ENCODE results near the gene GTF2F1.
"Not testable (repeated sequence)": the region's sequence is repeated elsewhere in the genome, so short reads cannot be mapped to it uniquely, and the experiment has no call there.

Gene GTF2F1

DNA sequence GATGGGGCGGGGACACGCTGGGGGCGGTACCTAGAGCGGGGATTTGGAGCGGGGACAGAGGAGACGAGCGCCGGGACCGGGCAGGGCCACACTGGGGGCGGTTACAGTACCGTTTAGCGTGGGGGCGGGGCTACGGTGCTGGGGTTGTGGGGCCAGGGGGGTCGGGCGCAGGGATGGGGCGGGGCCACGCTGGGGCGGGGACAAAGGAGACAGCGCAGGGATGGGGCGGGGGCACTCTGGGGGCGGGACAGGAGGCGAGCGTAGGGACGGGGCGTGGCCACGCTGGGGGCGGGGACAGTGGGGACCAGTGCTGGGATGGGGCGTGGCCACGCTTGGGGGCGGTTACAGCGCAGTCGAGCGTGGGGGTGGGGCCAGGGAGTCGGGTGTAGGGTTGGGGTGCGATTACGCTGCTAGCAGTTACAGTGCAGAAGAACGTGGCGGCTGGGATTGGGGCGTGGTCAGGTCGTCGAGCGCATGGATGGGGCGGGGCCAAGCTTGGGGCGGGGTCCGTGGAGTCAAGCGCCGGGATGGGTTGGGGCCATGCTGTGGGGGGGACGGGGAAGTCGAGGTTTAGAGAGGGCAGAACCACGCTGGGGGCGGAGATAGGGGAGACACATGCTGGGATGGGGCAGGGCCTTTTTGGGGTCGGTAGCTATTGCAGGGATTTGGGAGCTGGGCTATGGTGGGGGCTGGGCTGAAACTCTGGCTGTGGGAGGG is 19.7 kb downstream of the GTF2F1 start:
- Histone ChIP-seq H3K9ac (ENCODE audit: insufficient read length) (peak overlapping the region; percentile 89), H3K27ac (peak overlapping the region; percentile 95), H3K9me3 (ENCODE audit: low read depth, low read length) (no peaks in the 10 kb centered on the region), H3K4me3 (peak overlapping the region; percentile 99), H3K36me3 (ENCODE audit: insufficient read depth, low read length) (peaks cover 7% of the 10 kb centered on the region; the same call in 1 of the 2 replicates)
- DNase-seq (ENCODE audit: low read depth, low spot score): peak; percentile 94
- TF ChIP-seq FOXP2 (optimal IDR thresholded peaks at IDR 0.05; ENCODE audit: control extremely low read depth, extremely low read length, insufficient read depth) (no peak), POLR2AphosphoS5 (IDR thresholded peaks at IDR 0.05; ENCODE audit: borderline replicate concordance, low read depth, low read length) (no peak), EZH2 (IDR thresholded peaks at IDR 0.05) (no peak)

GRCh38 chr19:6372594-6373095 is 20.3 kb downstream of the GTF2F1 start, which contains the start of gene ALKBH7:
TSS of gene ALKBH7 (plus strand) at chr19:6372794. CDS start at chr19:6372821, 27 bp downstream.
- Histone ChIP-seq H3K36me3 (ENCODE audit: insufficient read depth, low read length) (peaks cover 13% of the 10 kb centered on the region; the same call in 1 of the 2 replicates), H3K9ac (ENCODE audit: insufficient read length) (peak within 1 kb of the TSS; percentile 89), H3K27ac (peak within 1 kb of the TSS; percentile 95), H3K9me3 (ENCODE audit: low read depth, low read length) (no peaks in the 10 kb centered on the region), H3K4me3 (peak within 1 kb of the TSS; percentile 99)
- no peak for TF ChIP-seq FOXP2 (optimal IDR thresholded peaks at IDR 0.05; ENCODE audit: control extremely low read depth, extremely low read length, insufficient read depth)
- TF ChIP-seq EZH2 (IDR thresholded peaks at IDR 0.05): no peak
- peak; percentile 61; the same call in 1 of the 2 replicates for TF ChIP-seq POLR2AphosphoS5 (IDR thresholded peaks at IDR 0.05; ENCODE audit: borderline replicate concordance, low read depth, low read length)
- DNase-seq (ENCODE audit: low read depth, low spot score): peak; percentile 99

- no peak for DNase-seq (ENCODE audit: low read depth, low spot score)
- Histone ChIP-seq H3K27ac (no peak overlapping the region), H3K36me3 (ENCODE audit: insufficient read depth, low read length) (peaks cover 45% of the 10 kb centered on the region), H3K9me3 (ENCODE audit: low read depth, low read length) (no peaks in the 10 kb centered on the region), H3K4me3 (no peak overlapping the region), H3K9ac (ENCODE audit: insufficient read length) (no peak overlapping the region)
- TF ChIP-seq EZH2 (IDR thresholded peaks at IDR 0.05) (no peak), POLR2AphosphoS5 (IDR thresholded peaks at IDR 0.05; ENCODE audit: borderline replicate concordance, low read depth, low read length) (no peak), FOXP2 (optimal IDR thresholded peaks at IDR 0.05; ENCODE audit: control extremely low read depth, extremely low read length, insufficient read depth) (no peak)
Observed at GRCh38 chr19:6364353-6364752, 28.6 kb downstream of the GTF2F1 start.

DNA sequence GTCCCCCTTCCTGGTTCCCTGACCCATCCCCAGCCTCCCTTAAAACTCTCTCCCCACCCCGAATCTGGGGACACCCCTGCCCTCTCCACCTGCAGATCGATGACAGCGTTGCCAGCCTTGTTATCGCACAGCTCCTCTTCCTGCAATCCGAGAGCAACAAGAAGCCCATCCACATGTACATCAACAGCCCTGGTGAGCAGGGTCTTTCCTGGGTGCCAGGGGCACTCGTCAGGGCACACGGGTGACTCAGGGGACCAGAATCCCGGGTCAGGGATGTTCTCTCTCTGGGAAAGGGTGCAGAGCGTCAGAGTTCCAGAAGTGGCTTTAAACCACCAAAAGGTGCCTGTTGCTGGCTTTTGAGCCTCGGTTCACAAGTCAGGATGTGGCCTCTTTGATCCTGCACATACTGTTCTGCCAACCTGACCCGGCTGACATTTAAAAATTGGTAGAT is 30.6 kb downstream of the GTF2F1 start:
- Histone ChIP-seq H3K9ac (ENCODE audit: insufficient read length) (peak overlapping the region; percentile 86), H3K27ac (no peak overlapping the region), H3K4me3 (peak overlapping the region; percentile 89), H3K9me3 (ENCODE audit: low read depth, low read length) (no peaks in the 10 kb centered on the region), H3K36me3 (ENCODE audit: insufficient read depth, low read length) (peaks cover 29% of the 10 kb centered on the region)
- no peak for DNase-seq (ENCODE audit: low read depth, low spot score)
- TF ChIP-seq FOXP2 (optimal IDR thresholded peaks at IDR 0.05; ENCODE audit: control extremely low read depth, extremely low read length, insufficient read depth) (no peak), POLR2AphosphoS5 (IDR thresholded peaks at IDR 0.05; ENCODE audit: borderline replicate concordance, low read depth, low read length) (no peak), EZH2 (IDR thresholded peaks at IDR 0.05) (no peak)

DNA sequence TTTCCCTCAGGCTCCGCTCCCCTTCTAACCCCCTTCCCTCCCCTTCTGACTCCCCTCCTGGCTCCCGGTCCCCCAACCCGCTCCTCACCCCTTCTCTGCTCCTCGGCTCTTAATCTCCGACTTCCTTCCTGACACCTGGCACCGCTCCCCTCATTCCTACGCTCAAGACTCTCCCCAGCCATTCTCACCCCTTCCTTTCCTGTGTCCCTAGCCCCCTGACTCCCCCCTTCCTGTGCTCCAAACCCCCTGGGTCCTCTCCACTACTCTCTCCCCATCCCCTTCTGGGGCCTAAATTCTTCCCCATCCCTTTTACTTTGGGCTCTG is 31.0 kb downstream of the GTF2F1 start:
- DNase-seq (ENCODE audit: low read depth, low spot score): no peak

DNA sequence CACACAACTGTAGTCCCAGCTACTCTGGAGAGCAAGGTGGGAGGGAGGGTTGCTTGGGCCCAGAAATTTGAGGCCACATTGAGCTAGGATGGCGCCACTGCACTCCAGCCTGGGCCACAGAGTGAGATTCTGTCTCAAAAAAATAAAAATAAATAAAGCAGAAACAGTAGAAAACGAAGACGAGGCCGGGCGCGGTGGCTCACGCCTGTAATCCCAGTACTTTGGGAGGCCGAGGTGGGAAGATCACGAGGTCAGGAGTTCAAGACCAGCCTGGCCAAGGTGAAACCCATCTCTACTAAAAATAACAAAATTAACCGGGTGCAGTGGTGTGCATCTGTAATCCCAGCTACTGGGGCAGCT is 32.1 kb downstream of the GTF2F1 start:
- H3K9me3 ChIP-seq (ENCODE audit: low read depth, low read length); H3K27ac ChIP-seq; DNase-seq (ENCODE audit: low read depth, low spot score); H3K9ac ChIP-seq (ENCODE audit: insufficient read length): not testable (repeated sequence)
- Histone ChIP-seq H3K36me3 (ENCODE audit: insufficient read depth, low read length) (peaks cover 21% of the 10 kb centered on the region; the same call in 1 of the 2 replicates), H3K4me3 (peak overlapping the region; percentile 89)

More for the DNA sequence above, 31.0 kb downstream of the GTF2F1 start:
- Histone ChIP-seq H3K27ac (no peak overlapping the region), H3K9me3 (ENCODE audit: low read depth, low read length) (no peaks in the 10 kb centered on the region), H3K36me3 (ENCODE audit: insufficient read depth, low read length) (peaks cover 27% of the 10 kb centered on the region; the same call in 1 of the 2 replicates), H3K9ac (ENCODE audit: insufficient read length) (peak overlapping the region; percentile 86), H3K4me3 (peak overlapping the region; percentile 89)
- no peak for TF ChIP-seq POLR2AphosphoS5 (IDR thresholded peaks at IDR 0.05; ENCODE audit: borderline replicate concordance, low read depth, low read length)
- no peak for TF ChIP-seq FOXP2 (optimal IDR thresholded peaks at IDR 0.05; ENCODE audit: control extremely low read depth, extremely low read length, insufficient read depth)
- TF ChIP-seq EZH2 (IDR thresholded peaks at IDR 0.05): no peak

GRCh38 chr19:6360445-6360844 is 32.5 kb downstream of the GTF2F1 start:
- DNase-seq (ENCODE audit: low read depth, low spot score); H3K27ac ChIP-seq; H3K4me3 ChIP-seq; H3K9me3 ChIP-seq (ENCODE audit: low read depth, low read length); H3K9ac ChIP-seq (ENCODE audit: insufficient read length): not testable (repeated sequence)
- peaks cover 17% of the 10 kb centered on the region; the same call in 1 of the 2 replicates for H3K36me3 ChIP-seq (ENCODE audit: insufficient read depth, low read length)

DNA sequence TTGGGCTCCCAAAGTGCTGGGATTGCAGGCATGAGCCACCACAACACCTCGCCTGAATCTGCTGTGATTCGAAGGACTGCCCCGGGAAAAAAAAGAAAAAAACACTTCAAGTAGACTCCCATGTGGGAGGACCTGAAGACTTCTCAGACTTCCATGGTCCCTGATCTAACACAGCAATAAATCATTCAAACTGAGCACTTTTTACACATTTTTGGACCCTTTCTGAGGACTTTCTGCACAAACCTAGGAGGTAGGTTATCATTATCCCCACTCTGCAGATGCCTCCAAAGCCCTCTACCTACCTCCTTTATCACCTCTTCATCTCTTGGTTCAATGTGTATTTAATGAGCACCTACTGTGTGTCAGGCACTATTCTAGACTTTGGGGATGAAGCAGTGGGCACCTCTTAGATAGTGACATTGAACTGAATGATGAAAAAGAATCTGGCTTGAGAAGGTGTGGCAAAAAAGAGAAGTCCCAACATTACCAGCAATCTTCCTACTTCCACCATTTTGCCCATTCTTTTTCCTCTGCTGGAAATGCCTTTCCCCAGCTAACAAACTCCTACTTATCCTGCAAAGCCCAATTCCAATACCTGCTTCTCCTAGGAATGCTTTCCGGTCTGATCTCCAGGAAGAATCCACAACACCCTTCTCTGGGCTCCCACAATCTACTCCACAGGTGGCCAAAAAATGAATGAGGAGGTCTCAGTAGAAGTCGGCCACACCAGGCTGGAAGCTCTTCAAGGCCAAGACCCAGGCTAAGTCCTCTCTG is 33.2 kb downstream of the GTF2F1 start:
- Histone ChIP-seq H3K4me3 (no peak overlapping the region), H3K27ac (no peak overlapping the region), H3K9me3 (ENCODE audit: low read depth, low read length) (no peaks in the 10 kb centered on the region), H3K36me3 (ENCODE audit: insufficient read depth, low read length) (peaks cover 10% of the 10 kb centered on the region; the same call in 1 of the 2 replicates), H3K9ac (ENCODE audit: insufficient read length) (no peak overlapping the region)
- no peak for DNase-seq (ENCODE audit: low read depth, low spot score)
- TF ChIP-seq POLR2AphosphoS5 (IDR thresholded peaks at IDR 0.05; ENCODE audit: borderline replicate concordance, low read depth, low read length): no peak
- no peak for TF ChIP-seq FOXP2 (optimal IDR thresholded peaks at IDR 0.05; ENCODE audit: control extremely low read depth, extremely low read length, insufficient read depth)
- TF ChIP-seq EZH2 (IDR thresholded peaks at IDR 0.05): no peak

Data from SK-N-MC (cell line).